Stimulated activated CD8-positive, alpha-beta memory T cell treated with anti-CD3 and anti-CD28 coated beads, Interleukin-12 subunit alpha, Interleukin-12 subunit beta, amount 100 ng/mL, for 24 hours (primary cell): ENCODE results near the gene PFN4.

Experiments used
- DNase-seq: peaks from one replicate; pipeline ENCODE4 v3.0.0-alpha.2; 2020; ENCODE audit errors: extremely low read depth

The PFN4 gene

GRCh38 chr2:24077879-24078278 is 45.3 kb downstream of the PFN4 start:
- DNase-seq: no peak

- no peak for DNase-seq
Measured at GRCh38 chr2:24077535-24077877, 45.6 kb downstream of the PFN4 start.

- DNase-seq: no peak
Measured at GRCh38 chr2:24076849-24077534, 46.1 kb downstream of the PFN4 start.

GRCh38 chr2:24075915-24076848 is 47.0 kb downstream of the PFN4 start, which contains the start of gene SF3B6:
TSS of gene SF3B6 (minus strand) at chr2:24076326. CDS start at chr2:24076229, 97 bp downstream.
- DNase-seq: peak; percentile 98

- DNase-seq: no peak
Measured at GRCh38 chr2:24075259-24075658, 47.9 kb downstream of the PFN4 start.

GRCh38 chr2:24073816-24074215 is 49.3 kb downstream of the PFN4 start:
- DNase-seq: no peak

GRCh38 chr2:24072259-24072658 is 50.9 kb downstream of the PFN4 start:
- no peak for DNase-seq

GRCh38 chr2:24065341-24065740 is 57.8 kb downstream of the PFN4 start:
- DNase-seq: no peak
